Measurements from ENCODE around the gene NPHP3.

The NPHP3 gene

DNA sequence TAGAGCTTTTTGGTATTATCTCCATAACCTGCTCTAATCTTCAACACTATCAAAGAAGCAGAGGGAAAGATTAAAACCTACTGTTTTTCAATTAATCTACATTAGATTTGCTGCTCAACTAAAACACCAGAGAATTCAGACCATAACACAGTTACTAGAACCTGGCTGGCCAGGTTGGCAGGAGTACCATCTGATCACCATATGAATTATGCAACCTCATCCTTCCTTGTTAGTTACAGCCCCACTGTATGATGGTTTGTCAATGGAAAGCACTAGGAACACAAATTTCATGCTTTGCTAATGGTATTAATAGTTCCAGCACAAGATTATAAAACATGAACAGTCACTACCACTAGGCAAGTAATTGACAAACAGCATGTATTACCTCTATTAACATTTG, 5.8 kb downstream of the NPHP3 start:
- TF ChIP-seq REST (IDR thresholded peaks at IDR 0.05; ENCODE audit: insufficient read depth in 1 of 2, low read depth in 2 of 2, low read length in 2 of 2) (no peak), FOXP2 (optimal IDR thresholded peaks at IDR 0.05; ENCODE audit: borderline replicate concordance, extremely low read depth, extremely low read length, insufficient read depth) (no peak), TAF1 (IDR thresholded peaks at IDR 0.05; ENCODE audit: borderline replicate concordance, insufficient read depth, low read length) (no peak), SIN3A (IDR thresholded peaks at IDR 0.05; ENCODE audit: borderline replicate concordance, insufficient read depth, low read length) (no peak), POLR2AphosphoS5 (IDR thresholded peaks at IDR 0.05; ENCODE audit: low read depth, low read length) (no peak)

DNA sequence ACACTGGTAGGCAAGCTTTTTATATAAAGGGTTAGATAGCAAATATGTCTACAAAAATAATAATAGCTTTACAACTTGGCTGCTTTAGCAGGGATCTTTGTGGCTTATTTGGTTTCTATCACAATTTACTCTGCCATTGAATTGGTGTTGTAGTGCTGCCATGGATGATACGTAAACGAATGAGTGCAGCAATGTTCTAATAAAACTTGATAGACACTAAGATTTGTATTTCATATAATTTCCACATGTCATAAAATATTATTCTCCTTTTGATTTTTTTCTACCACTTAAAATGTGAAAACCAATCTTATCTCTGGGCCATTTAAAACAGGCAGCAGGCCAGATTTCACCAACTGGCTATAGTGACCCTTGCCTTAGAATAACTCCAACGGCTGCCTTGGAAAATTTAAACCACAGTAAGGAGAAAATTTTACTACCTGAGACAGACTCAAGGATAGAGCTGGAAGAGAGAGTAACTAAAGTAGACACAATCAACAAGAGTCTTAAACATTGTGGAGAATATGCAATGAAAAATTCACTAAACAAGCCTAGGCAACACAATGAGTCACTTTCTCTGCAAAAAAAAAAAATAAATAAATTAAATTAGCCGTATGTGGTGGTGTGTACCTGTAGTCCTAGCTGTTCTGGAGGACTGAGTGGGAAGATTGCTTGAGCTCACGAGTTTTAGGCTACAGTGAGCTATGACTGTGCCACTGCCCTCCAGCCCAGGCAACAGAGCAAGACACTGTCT, 8.1 kb downstream of the NPHP3 start:
- no peak for TF ChIP-seq TAF1 (IDR thresholded peaks at IDR 0.05; ENCODE audit: borderline replicate concordance, insufficient read depth, low read length)

GRCh38 chr3:132710311-132710710, 11.9 kb downstream of the NPHP3 start:
- no peak for TF ChIP-seq SIN3A (IDR thresholded peaks at IDR 0.05; ENCODE audit: borderline replicate concordance, insufficient read depth, low read length)
- TF ChIP-seq POLR2AphosphoS5 (IDR thresholded peaks at IDR 0.05; ENCODE audit: low read depth, low read length), result no peak
- no peak for TF ChIP-seq REST (IDR thresholded peaks at IDR 0.05; ENCODE audit: insufficient read depth in 1 of 2, low read depth in 2 of 2, low read length in 2 of 2)
- no peak for TF ChIP-seq FOXP2 (optimal IDR thresholded peaks at IDR 0.05; ENCODE audit: borderline replicate concordance, extremely low read depth, extremely low read length, insufficient read depth)
- TF ChIP-seq TAF1 (IDR thresholded peaks at IDR 0.05; ENCODE audit: borderline replicate concordance, insufficient read depth, low read length), result no peak

GRCh38 chr3:132709761-132710160, 12.4 kb downstream of the NPHP3 start:
- TF ChIP-seq TAF1 (IDR thresholded peaks at IDR 0.05; ENCODE audit: borderline replicate concordance, insufficient read depth, low read length), result no peak
- TF ChIP-seq POLR2AphosphoS5 (IDR thresholded peaks at IDR 0.05; ENCODE audit: low read depth, low read length), result no peak
- TF ChIP-seq REST (IDR thresholded peaks at IDR 0.05; ENCODE audit: insufficient read depth in 1 of 2, low read depth in 2 of 2, low read length in 2 of 2), result no peak
- no peak for TF ChIP-seq SIN3A (IDR thresholded peaks at IDR 0.05; ENCODE audit: borderline replicate concordance, insufficient read depth, low read length)
- no peak for TF ChIP-seq FOXP2 (optimal IDR thresholded peaks at IDR 0.05; ENCODE audit: borderline replicate concordance, extremely low read depth, extremely low read length, insufficient read depth)

GRCh38 chr3:132703733-132704132, 18.5 kb downstream of the NPHP3 start:
- TF ChIP-seq POLR2AphosphoS5 (IDR thresholded peaks at IDR 0.05; ENCODE audit: low read depth, low read length) (no peak), REST (IDR thresholded peaks at IDR 0.05; ENCODE audit: insufficient read depth in 1 of 2, low read depth in 2 of 2, low read length in 2 of 2) (no peak), SIN3A (IDR thresholded peaks at IDR 0.05; ENCODE audit: borderline replicate concordance, insufficient read depth, low read length) (no peak), TAF1 (IDR thresholded peaks at IDR 0.05; ENCODE audit: borderline replicate concordance, insufficient read depth, low read length) (no peak), FOXP2 (optimal IDR thresholded peaks at IDR 0.05; ENCODE audit: borderline replicate concordance, extremely low read depth, extremely low read length, insufficient read depth) (no peak)

Data from PFSK-1 (cell line).